ENCODE results near the gene ZBTB20.

Gene ZBTB20

GRCh38 chr3:114668099-114668498 lies 479.0 kb downstream of the ZBTB20 start:
- ATAC-seq (replicated peaks) (peak in 1 of 2 donors; percentile 51), DNase-seq (no peak)
- no peak overlapping the region for H3K27ac Mint-ChIP-seq
- no peak overlapping the region for H3K4me3 Mint-ChIP-seq
- peaks cover 2 to 10% of the 10 kb centered on the region in 2 donors for H3K9me3 Mint-ChIP-seq
- H3K36me3 Mint-ChIP-seq = peaks cover 9 to 13% of the 10 kb centered on the region in 2 donors
- H3K27me3 Mint-ChIP-seq = no peaks in the 10 kb centered on the region
- H3K4me1 Mint-ChIP-seq = no peaks in the 10 kb centered on the region

- H3K9me3 Mint-ChIP-seq = peaks cover 2 to 10% of the 10 kb centered on the region in 2 donors
- H3K4me3 Mint-ChIP-seq = no peak overlapping the region
- H3K36me3 Mint-ChIP-seq = peaks cover 12 to 17% of the 10 kb centered on the region in 2 donors
- no peak for DNase-seq
- no peak overlapping the region for H3K27ac Mint-ChIP-seq
- ATAC-seq (replicated peaks) = no peak
- no peaks in the 10 kb centered on the region for H3K27me3 Mint-ChIP-seq
- H3K4me1 Mint-ChIP-seq = no peaks in the 10 kb centered on the region
Measured at GRCh38 chr3:114666623-114667022, 480.5 kb downstream of the ZBTB20 start.

- DNase-seq (no peak), ATAC-seq (replicated peaks) (no peak)
- Mint-ChIP-seq H3K27ac (no peak overlapping the region), H3K4me3 (no peak overlapping the region), H3K9me3 (peaks cover 2 to 10% of the 10 kb centered on the region in 2 donors), H3K36me3 (peaks cover 12 to 21% of the 10 kb centered on the region in 2 donors), H3K27me3 (no peaks in the 10 kb centered on the region), H3K4me1 (peaks cover 0 to 5% of the 10 kb centered on the region in 2 donors)
Measured at GRCh38 chr3:114664006-114664405, 483.1 kb downstream of the ZBTB20 start.

- DNase-seq (no peak), ATAC-seq (replicated peaks) (no peak)
- Mint-ChIP-seq H3K4me3 (no peak overlapping the region), H3K27ac (no peak overlapping the region), H3K27me3 (no peaks in the 10 kb centered on the region), H3K9me3 (peaks cover 0 to 10% of the 10 kb centered on the region in 2 donors), H3K4me1 (peaks cover 0 to 6% of the 10 kb centered on the region in 2 donors), H3K36me3 (peaks cover 12 to 20% of the 10 kb centered on the region in 2 donors)
Measured at GRCh38 chr3:114660808-114661207, 486.3 kb downstream of the ZBTB20 start.

GRCh38 chr3:114660124-114660523 lies 487.0 kb downstream of the ZBTB20 start:
- ATAC-seq (replicated peaks) (no peak), DNase-seq (no peak)
- no peak overlapping the region for H3K27ac Mint-ChIP-seq
- H3K4me3 Mint-ChIP-seq = no peak overlapping the region
- no peaks in the 10 kb centered on the region for H3K27me3 Mint-ChIP-seq
- peaks cover 12 to 20% of the 10 kb centered on the region in 2 donors for H3K36me3 Mint-ChIP-seq
- peaks cover 0 to 9% of the 10 kb centered on the region in 2 donors for H3K9me3 Mint-ChIP-seq
- peaks cover 0 to 6% of the 10 kb centered on the region in 2 donors for H3K4me1 Mint-ChIP-seq

GRCh38 chr3:114659109-114660061 lies 487.7 kb downstream of the ZBTB20 start:
- peaks cover 0 to 6% of the 10 kb centered on the region in 2 donors for H3K4me1 Mint-ChIP-seq
- DNase-seq (no peak), ATAC-seq (replicated peaks) (no peak)
- H3K4me3 Mint-ChIP-seq = no peak overlapping the region
- H3K27me3 Mint-ChIP-seq = no peaks in the 10 kb centered on the region
- H3K36me3 Mint-ChIP-seq = peaks cover 10 to 16% of the 10 kb centered on the region in 2 donors
- peaks cover 0 to 7% of the 10 kb centered on the region in 2 donors for H3K9me3 Mint-ChIP-seq
- H3K27ac Mint-ChIP-seq = no peak overlapping the region

GRCh38 chr3:114651555-114651954 lies 495.5 kb downstream of the ZBTB20 start:
- Mint-ChIP-seq H3K4me1 (peaks cover 1 to 10% of the 10 kb centered on the region in 2 donors), H3K9me3 (peaks cover 0 to 4% of the 10 kb centered on the region in 2 donors), H3K4me3 (no peak overlapping the region), H3K27me3 (no peaks in the 10 kb centered on the region), H3K27ac (no peak overlapping the region), H3K36me3 (peaks cover 0 to 5% of the 10 kb centered on the region in 2 donors)
- DNase-seq = no peak
- no peak for ATAC-seq (replicated peaks)

GRCh38 chr3:114650808-114651207 lies 496.3 kb downstream of the ZBTB20 start:
- no peak for DNase-seq
- ATAC-seq (replicated peaks) = no peak
- H3K9me3 Mint-ChIP-seq = no peaks in the 10 kb centered on the region
- no peaks in the 10 kb centered on the region for H3K27me3 Mint-ChIP-seq
- H3K36me3 Mint-ChIP-seq = peaks cover 2 to 8% of the 10 kb centered on the region in 2 donors
- H3K4me1 Mint-ChIP-seq = peaks cover 1 to 10% of the 10 kb centered on the region in 2 donors
- no peak overlapping the region for H3K27ac Mint-ChIP-seq
- no peak overlapping the region for H3K4me3 Mint-ChIP-seq

- DNase-seq (no peak), ATAC-seq (replicated peaks) (peak; percentile 68 to 81)
- no peak overlapping the region for H3K27ac Mint-ChIP-seq
- H3K27me3 Mint-ChIP-seq = no peaks in the 10 kb centered on the region
- H3K9me3 Mint-ChIP-seq = no peaks in the 10 kb centered on the region
- peaks cover 2 to 8% of the 10 kb centered on the region in 2 donors for H3K36me3 Mint-ChIP-seq
- peaks cover 1 to 10% of the 10 kb centered on the region in 2 donors for H3K4me1 Mint-ChIP-seq
- H3K4me3 Mint-ChIP-seq = no peak overlapping the region
Measured at GRCh38 chr3:114649331-114649730, 497.8 kb downstream of the ZBTB20 start.

GRCh38 chr3:114646526-114646925 lies 500.6 kb downstream of the ZBTB20 start:
- DNase-seq = no peak
- H3K4me1 Mint-ChIP-seq = peaks cover 1 to 10% of the 10 kb centered on the region in 2 donors

GRCh38 chr3:114645392-114645791 lies 501.7 kb downstream of the ZBTB20 start:
- H3K9me3 Mint-ChIP-seq = no peaks in the 10 kb centered on the region
- no peak for DNase-seq
- no peak for ATAC-seq (replicated peaks)
- no peaks in the 10 kb centered on the region for H3K27me3 Mint-ChIP-seq
- H3K27ac Mint-ChIP-seq = no peak overlapping the region
- H3K4me3 Mint-ChIP-seq = no peak overlapping the region
- H3K36me3 Mint-ChIP-seq = peaks cover 2 to 8% of the 10 kb centered on the region in 2 donors
- peaks cover 0 to 10% of the 10 kb centered on the region in 2 donors for H3K4me1 Mint-ChIP-seq

More at GRCh38 chr3:114646526-114646925, 500.6 kb downstream of the ZBTB20 start:
- Mint-ChIP-seq H3K36me3 (peaks cover 2 to 8% of the 10 kb centered on the region in 2 donors), H3K9me3 (no peaks in the 10 kb centered on the region), H3K27ac (no peak overlapping the region), H3K27me3 (no peaks in the 10 kb centered on the region), H3K4me3 (no peak overlapping the region)
- no peak for ATAC-seq (replicated peaks)

- Mint-ChIP-seq H3K36me3 (peaks cover 2 to 8% of the 10 kb centered on the region in 2 donors), H3K27ac (no peak overlapping the region), H3K9me3 (no peaks in the 10 kb centered on the region), H3K27me3 (no peaks in the 10 kb centered on the region), H3K4me3 (no peak overlapping the region), H3K4me1 (peaks cover 0 to 8% of the 10 kb centered on the region in 2 donors)
- ATAC-seq (replicated peaks) (no peak), DNase-seq (no peak)
Measured at GRCh38 chr3:114644367-114644766, 502.7 kb downstream of the ZBTB20 start.

- DNase-seq (no peak), ATAC-seq (replicated peaks) (no peak)
- peaks cover 0 to 3% of the 10 kb centered on the region in 2 donors for H3K9me3 Mint-ChIP-seq
- no peak overlapping the region for H3K27ac Mint-ChIP-seq
- H3K4me1 Mint-ChIP-seq = peaks cover 0 to 5% of the 10 kb centered on the region in 2 donors
- H3K27me3 Mint-ChIP-seq = no peaks in the 10 kb centered on the region
- no peak overlapping the region for H3K4me3 Mint-ChIP-seq
- peaks cover 5 to 15% of the 10 kb centered on the region in 2 donors for H3K36me3 Mint-ChIP-seq
Measured at GRCh38 chr3:114642951-114643741, 503.9 kb downstream of the ZBTB20 start.

- DNase-seq (no peak), ATAC-seq (replicated peaks) (no peak)
- no peak overlapping the region for H3K27ac Mint-ChIP-seq
- peaks cover 19 to 26% of the 10 kb centered on the region in 2 donors for H3K36me3 Mint-ChIP-seq
- H3K27me3 Mint-ChIP-seq = no peaks in the 10 kb centered on the region
- H3K4me1 Mint-ChIP-seq = no peaks in the 10 kb centered on the region
- peaks cover 17 to 21% of the 10 kb centered on the region in 2 donors for H3K9me3 Mint-ChIP-seq
- H3K4me3 Mint-ChIP-seq = no peak overlapping the region
Measured at GRCh38 chr3:114640126-114640525, 507.0 kb downstream of the ZBTB20 start.

All from stimulated activated naive B cell treated with anti-CD40 and anti-IgM and Interleukin-4, amounts not matched to agents 10 μg/mL and 1 μg/mL and 100 μg/mL, for 72 hours (primary cell).